ENCODE data around the gene ATP10B.
A peak's percentile ranks its signal among the peaks of the same experiment; 100 is the strongest.

Gene ATP10B

GRCh38 chr5:160672521-160672920, 179.5 kb downstream of the ATP10B start:
- DNase-seq = no peak

- no peak for DNase-seq
Measured at GRCh38 chr5:160668356-160668755, 183.7 kb downstream of the ATP10B start.

- no peak for DNase-seq
Measured at GRCh38 chr5:160667160-160667559, 184.9 kb downstream of the ATP10B start.

GRCh38 chr5:160665460-160665859, 186.6 kb downstream of the ATP10B start:
- no peak for DNase-seq

- no peak for DNase-seq
Measured at GRCh38 chr5:160660132-160660531, 191.9 kb downstream of the ATP10B start.

- DNase-seq = no peak
Measured at GRCh38 chr5:160657622-160658458, 194.2 kb downstream of the ATP10B start.

- DNase-seq = peak; percentile 10
Measured at GRCh38 chr5:160657068-160657507, 194.9 kb downstream of the ATP10B start.

GRCh38 chr5:160655717-160656116, 196.3 kb downstream of the ATP10B start:
- no peak for DNase-seq

- no peak for DNase-seq
Measured at GRCh38 chr5:160651692-160652645, 200.0 kb downstream of the ATP10B start.

GRCh38 chr5:160649304-160649703, 202.7 kb downstream of the ATP10B start:
- no peak for DNase-seq

GRCh38 chr5:160646033-160646432, 206.0 kb downstream of the ATP10B start:
- no peak for DNase-seq

GRCh38 chr5:160643616-160644240, 208.3 kb downstream of the ATP10B start:
- DNase-seq = no peak

- no peak for DNase-seq
Measured at GRCh38 chr5:160641405-160641804, 210.6 kb downstream of the ATP10B start.

GRCh38 chr5:160640406-160640805, 211.6 kb downstream of the ATP10B start:
- DNase-seq = no peak

- no peak for DNase-seq
Measured at GRCh38 chr5:160638161-160638742, 213.8 kb downstream of the ATP10B start.

- no peak for DNase-seq
Measured at GRCh38 chr5:160637357-160638090, 214.5 kb downstream of the ATP10B start.

- no peak for DNase-seq
Measured at GRCh38 chr5:160635663-160636062, 216.3 kb downstream of the ATP10B start.

- no peak for DNase-seq
Measured at GRCh38 chr5:160635046-160635445, 217.0 kb downstream of the ATP10B start.

- no peak for DNase-seq
Measured at GRCh38 chr5:160629003-160629402, 223.0 kb downstream of the ATP10B start.

GRCh38 chr5:160628619-160628968, 223.4 kb downstream of the ATP10B start:
- no peak for DNase-seq

- DNase-seq = no peak
Measured at GRCh38 chr5:160627921-160628618, 223.9 kb downstream of the ATP10B start.

- DNase-seq = no peak
Measured at GRCh38 chr5:160626322-160626721, 225.7 kb downstream of the ATP10B start.
